ENCODE measurements around the gene SAC3D1.
A peak's percentile ranks its signal among the peaks of the same experiment; 100 is the strongest.
"Not testable (repeated sequence)": the region's sequence is repeated elsewhere in the genome, so short reads cannot be mapped to it uniquely, and the experiment has no call there.

SAC3D1 gene

DNA sequence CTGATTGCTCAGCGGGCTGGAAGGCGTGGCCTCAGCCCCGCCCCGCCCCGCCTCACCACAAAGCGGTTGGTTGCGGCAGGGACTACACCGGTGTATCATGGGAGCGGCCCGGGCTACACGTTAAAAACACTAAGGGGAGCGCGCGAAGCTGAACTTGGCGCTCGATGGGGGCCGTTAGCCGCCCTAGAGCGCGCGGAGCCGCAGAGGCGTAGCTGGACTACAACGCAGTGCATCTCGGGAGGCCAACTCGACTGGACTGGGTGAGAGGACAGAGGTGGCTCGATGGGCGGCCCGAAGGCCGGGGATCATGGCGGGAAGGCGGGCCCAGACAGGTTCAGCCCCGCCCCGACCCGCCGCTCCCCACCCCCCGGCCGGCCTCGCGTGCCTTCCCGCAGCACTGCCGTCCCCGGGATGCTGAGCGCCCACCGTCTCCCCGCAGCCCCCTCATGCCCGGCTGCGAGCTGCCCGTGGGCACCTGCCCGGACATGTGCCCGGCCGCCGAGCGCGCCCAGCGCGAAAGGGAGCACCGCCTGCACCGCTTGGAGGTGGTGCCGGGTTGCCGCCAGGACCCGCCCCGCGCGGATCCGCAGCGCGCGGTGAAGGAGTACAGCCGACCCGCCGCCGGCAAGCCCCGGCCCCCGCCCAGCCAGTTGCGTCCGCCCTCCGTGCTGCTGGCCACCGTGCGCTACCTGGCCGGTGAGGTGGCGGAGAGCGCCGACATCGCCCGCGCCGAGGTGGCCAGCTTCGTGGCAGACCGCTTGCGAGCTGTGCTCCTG, at the start of gene SAC3D1:
Gene SAC3D1, plus strand, starts transcription at position 364 of the 776 bp plus-strand sequence. Its CDS starts 83 bp downstream, at position 447.
- DNase-seq, result peak; percentile 79 to 82

DNA sequence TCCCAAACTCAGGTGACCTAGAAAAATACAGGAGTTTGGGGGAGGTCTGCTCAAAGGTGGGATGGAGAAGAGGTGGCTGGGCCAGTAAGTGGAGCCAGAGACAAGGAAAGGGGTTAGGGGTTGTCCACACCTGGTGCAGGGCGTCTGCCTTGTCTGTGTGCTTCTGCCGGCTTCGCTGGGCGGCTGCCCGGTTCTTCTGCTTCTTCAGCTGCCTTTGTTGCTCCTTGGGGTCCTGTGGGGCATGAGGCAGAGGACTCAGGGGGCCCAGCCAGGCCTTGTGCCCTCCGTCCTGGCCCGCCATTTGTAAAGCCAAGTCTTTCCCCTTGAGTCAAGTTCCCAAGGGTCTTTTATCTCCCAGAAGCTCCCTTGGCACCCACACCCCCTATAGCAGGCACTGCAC, 46.7 kb upstream of the SAC3D1 start:
- no peak for DNase-seq

DNA sequence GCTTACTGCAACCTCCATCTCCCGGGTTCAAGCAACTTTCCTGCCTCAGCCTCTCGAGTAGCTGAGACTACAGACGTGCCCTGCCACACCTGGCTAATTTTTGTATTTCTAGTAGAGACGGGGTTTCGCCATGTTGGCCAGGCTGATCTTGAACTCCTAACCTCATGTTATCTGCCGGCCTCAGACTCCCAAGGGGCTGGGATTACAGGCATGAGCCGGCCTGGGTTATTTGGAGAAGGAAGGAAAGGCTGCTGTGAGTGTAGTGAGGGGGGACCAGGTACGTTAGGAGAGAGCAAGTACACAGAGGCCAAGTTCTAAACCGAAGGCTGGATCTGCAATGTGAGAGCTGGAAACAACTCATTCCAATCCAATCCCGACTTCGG, 44.7 kb upstream of the SAC3D1 start:
- no peak for DNase-seq

DNA sequence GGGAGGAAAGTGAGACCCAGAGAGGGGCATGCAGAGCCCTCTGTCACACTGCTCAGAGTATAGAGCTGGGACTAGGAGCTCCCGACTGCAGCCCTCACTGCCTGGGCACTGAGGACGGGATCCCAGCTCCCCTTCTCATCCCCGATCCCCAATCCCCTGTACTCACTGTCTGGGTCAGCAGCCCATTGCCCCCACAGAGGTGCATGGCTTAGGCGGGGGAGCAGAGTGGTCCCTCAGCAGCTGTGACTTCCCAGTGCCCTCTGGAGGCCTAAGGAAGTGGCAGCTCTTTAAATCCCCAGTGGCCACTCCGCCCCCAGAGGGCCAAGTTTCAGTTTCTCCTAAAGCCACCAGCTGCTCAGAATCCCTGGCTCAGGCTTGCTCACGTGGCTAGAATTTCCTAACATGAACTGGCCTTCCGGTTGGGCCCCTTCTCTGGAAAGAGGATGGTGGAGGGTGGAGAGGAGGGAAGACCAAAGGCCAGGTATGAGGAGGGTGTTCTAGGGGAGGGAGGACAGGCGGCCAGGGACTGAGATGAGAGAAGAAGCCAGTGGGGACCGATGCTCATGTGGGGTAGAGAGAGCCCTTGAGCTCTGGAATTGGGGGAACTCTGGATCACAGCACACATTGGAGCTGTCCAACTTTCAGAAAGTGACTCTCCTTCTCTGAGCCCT, 44.2 kb upstream of the SAC3D1 start, which contains the start of gene BATF2:
Gene BATF2, minus strand, starts transcription at position 262 of the 671 bp plus-strand sequence. Its CDS starts 57 bp downstream, at position 205.
- DNase-seq, result no peak

DNA sequence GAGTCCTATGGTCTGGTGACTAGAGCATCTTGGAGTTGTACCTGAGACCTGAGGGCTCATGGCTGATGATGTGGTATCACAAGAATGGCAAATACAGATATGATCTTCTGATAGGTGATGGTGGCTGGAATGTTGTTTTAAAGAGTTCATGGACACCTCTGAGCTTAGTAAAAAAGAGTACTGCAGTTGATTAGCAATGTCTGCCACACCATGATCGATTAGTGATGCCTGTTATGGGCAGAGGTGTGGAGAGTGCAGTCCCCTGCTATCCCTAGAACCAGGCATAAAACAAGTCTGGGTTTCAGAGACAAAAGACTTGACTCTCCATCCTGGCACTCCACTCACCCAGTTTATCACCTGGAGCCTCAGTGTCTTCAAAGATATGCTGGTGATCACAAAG, 42.9 kb upstream of the SAC3D1 start:
- peak in 1 of 2 donors; percentile 20 for DNase-seq

DNA sequence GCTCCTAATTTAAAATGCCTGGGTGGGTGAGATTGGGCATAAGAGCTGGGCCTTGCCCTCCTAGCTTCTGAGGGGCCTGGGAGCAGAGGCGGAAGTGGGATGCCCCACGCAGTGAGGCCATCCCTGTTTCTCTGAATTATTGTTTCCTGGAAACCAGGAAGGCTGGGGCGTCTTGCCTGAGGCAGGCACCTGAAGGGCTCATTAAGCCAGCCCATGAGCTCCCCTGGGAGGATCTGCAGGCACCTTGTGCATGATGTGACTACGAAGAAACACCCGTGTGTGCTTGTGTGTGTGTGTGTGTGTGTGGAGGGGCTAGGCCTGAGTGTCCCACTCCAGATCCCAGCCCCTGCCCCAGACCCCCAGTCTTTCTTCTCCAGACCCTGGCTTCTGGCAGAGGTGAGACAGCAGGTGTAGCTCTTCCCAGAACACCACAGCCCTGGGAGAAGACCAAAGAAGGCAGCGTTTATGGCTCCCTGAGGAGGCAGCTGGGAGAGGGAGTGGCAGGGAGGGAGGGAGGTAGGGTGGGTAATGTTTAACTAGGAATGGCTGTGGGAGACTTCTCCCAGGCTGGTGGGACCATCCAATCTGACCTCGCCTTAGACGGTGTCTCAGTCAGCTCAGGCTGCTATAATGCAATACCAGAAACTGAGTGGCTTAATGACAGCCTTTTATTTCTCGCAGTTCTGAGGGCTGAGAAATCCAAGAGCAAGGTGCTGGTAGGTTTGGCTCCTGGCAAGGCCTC, 42.1 kb upstream of the SAC3D1 start:
- DNase-seq, result no peak

DNA sequence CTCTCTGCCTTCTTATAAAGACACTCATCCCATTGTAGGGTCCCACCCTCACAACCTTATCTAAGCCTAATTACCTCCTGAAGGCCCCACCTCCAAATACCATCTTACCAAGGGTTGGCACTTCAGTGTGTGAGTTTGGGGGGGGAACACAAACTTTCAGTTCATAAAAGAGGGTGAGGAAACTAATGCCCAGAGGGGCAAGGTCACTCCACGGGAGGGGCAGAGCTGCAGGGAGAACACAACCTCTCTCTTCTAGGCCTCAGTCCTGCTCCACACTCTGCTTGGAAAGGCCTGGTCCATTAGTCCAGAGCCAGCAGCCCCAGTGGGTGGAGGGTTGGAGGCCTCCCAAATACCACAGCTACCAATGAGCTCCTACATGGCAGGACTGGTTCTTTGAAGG, 41.5 kb upstream of the SAC3D1 start:
- DNase-seq, result no peak

DNA sequence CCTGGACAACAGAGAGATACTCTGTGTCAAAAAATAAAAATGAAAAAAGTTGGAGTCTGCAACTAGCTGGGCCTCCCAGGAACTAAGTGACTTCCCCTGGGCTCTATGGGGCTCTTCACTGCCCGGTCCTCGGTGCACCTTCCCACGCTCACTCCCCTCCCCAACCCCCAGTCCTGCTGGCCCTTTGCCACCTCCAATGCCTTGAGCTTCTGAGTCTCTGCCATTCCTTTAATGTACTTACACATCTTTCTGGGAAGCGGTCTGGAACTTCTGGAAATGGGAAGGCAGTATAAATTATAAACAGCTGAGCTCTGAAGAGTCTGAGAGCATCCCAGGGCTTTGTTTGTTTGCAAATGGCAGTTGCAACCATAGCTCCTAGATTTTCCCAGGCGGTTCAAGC, 38.3 kb upstream of the SAC3D1 start:
- no peak for DNase-seq

DNA sequence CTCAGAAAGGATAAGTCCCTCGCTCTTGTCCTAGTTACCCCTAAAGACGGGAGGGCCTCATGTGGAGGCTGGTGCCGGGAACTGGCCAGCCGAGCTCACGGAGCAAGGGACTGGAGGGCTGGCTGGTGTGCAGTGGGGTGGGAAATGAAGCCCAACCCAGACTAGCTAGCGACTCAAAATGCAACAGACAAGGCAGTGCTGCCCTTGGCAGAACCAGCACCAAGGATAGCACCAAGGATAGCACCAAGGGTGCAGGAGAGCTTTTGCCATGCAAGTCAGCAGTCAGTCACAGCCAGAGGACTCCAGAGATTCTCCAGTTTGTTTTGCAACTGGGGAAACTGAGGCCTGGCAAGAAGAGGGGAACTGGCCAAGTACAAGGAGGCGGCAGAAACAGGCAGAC, 37.7 kb upstream of the SAC3D1 start:
- no peak for DNase-seq

DNA sequence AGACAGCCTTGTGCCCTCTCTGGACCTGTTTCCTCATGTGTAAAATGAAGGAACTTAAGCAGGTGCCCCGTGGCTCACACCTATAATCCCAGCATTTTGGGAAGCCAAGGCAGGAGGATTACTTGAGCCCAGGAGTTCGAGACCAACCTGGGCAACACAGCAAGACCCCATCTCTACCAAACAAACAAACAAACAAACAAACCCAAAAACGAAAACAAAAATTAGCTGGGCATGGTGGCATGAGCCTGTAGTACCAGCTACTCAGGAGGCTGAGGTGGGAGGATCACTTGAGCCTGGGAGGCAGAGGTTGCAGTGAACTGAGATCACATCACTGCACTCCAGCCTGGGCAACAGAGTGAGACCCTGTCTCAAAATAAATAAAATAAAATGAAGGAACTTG, 37.0 kb upstream of the SAC3D1 start:
- DNase-seq, result not testable (repeated sequence)

DNA sequence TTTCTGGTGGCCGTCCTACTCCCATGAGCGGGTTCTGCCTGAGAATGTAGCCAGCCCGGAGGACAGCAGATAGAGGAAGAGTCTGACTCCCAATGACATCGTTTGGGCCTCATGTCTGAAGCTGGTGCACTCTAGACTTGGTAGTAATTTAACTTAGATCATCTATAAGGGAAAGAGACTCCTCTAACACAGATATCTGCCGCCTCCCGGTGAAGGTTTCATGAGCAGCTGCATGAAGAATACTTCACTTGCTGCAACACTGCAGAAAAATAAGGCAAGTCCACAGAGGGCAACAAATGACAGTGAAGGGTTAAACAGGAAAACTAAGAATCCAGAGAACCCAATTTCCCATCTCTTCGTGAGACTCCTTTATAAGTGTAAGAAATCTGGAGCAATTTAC, 33.0 kb upstream of the SAC3D1 start:
- no peak for DNase-seq

DNA sequence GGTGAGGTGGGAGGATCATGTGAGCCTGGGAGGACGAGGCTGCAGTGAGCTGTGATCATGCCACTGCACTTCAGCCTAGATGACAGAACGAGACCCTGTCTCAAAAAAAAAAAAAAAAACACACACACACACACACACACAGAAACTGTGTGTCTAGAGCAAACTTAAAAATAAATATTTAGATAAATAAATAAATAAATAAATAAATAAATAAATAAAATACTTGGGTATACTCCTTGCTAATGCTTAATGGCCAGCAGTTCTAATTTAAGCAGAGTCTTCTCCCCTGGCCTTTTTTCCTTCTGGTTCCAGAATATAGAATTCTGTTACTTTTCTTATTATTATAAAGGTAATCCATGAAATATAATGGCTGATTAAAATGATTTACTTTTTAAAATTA, 32.1 kb upstream of the SAC3D1 start:
- DNase-seq, result no peak

DNA sequence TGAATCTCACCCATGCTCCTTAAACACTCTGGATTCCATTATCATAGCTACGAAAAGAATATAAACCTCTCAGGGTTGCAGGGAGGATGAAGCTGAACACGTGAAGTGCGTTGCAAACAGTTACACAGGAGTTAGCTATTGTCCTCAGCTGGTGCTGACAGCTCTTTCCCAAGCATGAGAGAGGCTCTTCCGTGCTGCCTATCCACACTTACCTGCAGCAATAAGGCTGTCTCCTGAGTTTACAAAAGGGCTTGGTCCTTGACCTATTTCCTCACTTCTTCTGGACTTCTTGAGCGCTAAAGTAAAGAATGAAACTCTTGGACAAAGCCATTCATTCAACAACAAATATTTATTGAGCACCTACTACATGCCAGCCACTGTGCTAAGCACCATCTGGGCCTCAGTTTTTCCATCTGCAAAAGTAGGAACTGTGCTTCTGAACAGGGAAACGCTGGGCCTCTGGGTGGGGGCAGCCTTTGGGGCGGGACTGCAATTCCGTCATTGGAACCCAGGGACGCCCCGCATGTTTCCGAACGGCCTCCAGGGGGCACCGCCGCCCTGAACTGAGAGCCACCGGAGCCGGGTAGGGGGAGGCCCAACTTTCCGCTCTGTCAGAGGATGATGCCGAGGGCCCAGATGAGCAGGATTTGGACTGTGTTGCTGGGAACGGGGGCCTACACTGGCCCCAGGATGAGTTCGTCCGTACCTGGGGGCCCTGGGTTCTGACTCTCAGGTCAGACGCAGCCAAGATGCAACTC, 27.7 kb upstream of the SAC3D1 start:
- peak; percentile 91 for DNase-seq

DNA sequence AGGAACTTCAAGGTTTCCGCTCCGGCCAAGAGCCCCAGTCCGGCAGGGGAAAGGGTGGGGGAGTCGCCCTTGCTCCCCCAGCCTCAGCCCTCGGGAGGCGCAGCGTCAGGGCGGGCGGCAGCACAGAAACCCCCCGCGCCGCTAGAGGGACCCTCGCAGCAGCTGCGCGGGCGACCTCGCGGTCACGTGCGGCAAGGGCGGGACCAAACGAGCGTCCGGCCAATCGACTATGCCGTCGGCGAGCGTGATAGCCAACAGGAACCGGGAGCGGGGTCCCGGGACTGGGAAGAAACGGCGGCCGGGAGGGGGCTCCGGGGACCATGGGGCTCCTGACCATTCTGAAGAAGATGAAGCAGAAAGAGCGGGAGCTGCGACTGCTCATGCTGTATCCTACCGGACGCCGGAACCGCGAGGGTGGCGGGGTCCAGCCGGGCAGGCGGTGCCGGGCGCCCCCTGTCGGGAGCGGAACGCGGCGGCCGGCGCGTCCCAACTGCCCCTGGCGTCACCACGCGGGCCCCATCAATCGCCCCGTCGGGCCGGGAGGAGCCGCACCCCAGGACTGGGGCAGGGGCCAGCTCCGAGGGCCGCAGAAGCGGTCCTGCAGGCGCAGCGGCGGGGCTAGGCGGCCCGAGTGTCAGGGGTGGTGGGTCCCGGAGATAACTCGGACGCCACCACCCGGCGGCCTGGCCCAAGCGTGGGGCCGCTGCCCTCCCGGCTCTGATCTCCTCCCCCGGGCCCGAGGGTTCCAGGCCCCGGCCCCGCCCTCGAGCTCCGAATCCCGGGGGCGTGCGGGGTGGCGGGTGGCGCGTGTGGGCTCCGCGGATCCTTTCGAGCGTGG, 26.9 kb upstream of the SAC3D1 start, which contains the start of gene ARL2:
Gene ARL2, plus strand, starts transcription at position 273 of the 838 bp plus-strand sequence. Its CDS starts 48 bp downstream, at position 321.
- DNase-seq, result peak; percentile 76 to 77

DNA sequence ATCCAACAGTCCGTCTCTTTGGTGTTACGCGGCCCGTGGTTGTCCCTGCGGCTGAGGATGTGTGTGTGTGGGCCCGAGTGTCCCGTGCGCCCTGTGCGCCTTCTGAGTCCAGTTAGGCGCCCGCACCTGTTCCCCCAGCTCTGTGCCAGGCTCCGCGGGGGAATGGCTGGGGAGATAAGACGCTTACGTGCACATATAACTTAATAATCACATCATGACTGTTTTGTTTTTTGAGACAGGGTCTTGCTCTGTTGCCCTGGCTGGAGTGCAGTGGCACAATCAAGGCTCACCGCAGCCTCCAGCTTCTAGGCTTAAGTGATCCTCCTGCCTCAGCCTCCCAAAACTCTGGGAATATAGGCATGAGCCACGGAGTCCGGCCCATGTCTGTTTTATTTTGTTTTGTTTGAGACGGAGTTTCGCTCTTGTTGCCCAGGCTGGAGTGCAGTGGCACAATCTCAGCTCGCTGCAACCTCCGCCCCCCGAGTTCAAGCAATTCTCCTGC, 26.2 kb upstream of the SAC3D1 start:
- no peak for DNase-seq

DNA sequence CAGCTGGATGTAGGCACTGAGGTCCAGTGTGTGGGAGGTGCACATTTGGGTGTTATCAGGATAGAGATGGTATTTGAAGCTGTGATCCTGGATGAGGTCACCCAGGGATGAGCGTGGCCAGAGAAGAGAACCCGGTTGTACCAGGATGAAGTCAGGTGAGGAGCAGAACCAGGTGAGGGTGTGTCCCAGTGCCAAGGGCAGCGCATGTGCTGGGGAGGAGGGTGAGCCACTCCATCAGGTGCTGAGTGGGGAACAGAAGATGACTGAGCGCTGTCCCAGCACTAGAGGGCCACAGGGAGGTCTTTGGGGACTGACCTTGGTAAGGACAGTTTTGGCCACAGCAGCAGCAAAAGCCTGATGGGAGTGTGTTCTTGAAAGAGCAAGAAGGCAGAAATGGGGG, 24.3 kb upstream of the SAC3D1 start:
- no peak for DNase-seq

DNA sequence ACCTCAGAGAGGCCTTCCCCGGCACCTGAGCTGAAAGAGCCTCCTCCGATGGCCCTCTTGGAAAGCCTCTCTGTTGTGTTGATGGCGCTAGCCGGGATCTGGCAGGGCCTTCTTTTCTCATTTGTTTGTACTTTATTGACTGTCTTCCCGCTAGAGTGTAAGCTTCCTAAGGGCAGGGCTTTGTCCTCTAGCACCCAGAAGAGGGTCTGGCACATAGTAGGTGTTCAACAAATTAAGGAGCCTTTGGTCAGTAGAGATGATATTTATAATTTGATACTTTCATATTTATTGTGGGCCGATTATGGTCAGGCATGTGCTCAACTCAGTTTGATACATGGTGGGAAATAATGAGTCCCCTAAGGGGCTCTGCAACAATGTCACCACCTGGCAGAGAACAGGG, 23.1 kb upstream of the SAC3D1 start:
- DNase-seq, result no peak

DNA sequence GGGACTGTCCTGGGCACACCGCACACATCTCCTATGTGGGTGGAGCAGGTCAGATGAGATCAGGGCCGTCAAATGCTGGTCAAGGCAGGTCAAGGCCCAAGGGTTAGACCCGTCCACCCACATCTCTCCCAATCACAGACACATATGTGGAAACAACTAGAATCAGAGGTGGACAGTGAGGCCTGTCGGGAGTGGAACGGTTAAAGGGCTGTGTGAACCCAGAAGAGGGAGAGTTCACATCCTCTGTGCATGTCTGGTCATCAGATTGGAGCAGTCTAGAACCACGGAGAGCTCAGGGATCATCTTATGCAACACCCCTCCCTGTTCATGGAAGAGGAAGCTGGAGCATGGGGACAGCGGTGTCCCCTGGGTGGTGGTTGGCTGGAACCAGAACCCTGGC, 21.2 kb upstream of the SAC3D1 start:
- no peak for DNase-seq

DNA sequence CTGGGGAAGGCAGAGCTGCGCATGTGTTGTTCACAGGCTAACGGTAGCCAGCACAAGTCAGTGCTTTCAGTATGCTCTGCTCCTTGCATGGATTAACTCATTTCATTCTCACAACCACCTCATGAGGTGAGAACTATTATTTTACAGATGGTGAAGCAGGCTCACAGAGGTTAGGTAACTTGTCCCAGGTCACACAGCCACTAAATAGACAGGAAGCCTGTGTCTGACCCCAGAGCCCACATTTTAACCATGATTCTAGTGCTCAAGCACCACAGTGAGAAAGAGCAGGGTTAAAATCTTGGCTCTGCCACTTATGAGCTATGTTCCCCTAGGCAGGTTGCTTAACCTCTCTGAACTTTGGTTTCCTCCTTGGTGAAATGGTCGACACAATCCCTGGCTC, 20.0 kb upstream of the SAC3D1 start:
- DNase-seq, result no peak

DNA sequence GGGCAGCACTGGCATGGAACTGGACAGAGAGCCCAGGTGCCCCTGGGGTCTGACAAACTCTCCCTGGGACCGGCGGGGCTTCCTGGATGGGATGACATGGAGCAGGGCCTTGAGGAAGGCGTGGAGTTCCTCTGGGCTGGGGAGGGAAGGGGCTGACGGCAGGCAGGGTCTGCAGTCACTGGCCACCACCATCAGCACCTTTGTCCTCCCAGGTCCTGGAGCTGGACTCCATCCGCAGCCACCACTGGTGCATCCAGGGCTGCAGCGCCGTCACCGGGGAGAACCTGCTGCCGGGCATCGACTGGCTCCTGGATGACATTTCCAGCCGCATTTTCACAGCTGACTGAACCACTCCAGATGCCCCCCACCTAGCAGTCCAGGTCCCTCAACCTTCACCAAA, 19.5 kb upstream of the SAC3D1 start:
- DNase-seq, result no peak

DNA sequence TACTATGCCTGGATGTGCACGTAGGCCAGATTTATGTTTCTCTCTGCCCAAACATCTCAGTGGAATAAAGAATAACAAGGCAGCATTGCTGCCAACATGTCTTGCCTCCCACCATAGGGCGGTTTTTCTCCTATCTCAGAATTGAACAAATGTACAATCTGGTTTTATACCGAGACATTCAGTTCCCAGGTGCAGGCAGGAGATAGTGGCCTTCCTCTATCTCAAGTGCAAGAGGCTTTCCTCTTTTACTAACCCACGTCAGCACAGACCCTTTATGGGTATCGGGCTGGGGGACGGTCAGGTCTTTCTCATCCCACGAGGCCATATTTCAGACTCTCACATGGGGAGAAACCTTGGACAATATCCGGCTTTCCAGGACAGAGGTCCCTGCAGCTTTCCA, 17.5 kb upstream of the SAC3D1 start:
- DNase-seq, result not testable (repeated sequence)

DNA sequence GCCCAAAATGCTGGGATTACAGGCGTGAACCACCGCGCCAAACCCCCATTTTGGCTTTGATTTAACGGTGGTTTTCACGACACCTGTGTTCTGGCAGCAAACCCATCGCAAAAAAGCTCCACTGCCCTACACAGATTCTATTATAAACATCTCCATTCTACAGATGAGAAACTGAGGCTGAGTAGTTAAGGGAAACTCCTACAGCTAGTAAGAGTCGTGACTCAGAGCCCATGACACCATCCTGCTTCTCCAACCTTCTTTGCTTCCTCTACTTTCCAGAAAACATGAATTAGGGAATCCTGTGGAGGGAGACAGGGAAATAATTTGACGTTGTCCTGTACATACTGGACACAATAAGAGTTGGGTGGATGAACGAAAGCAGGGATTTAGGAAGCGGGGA, 14.2 kb upstream of the SAC3D1 start:
- DNase-seq, result no peak

Measured in stimulated activated CD4-positive, alpha-beta T cell treated with anti-CD3 and anti-CD28 coated beads, Interleukin-2, amount 100 ng/mL, for 48 hours (primary cell).